Measurements from ENCODE around the gene LTN1.
A peak's percentile ranks its signal among the peaks of the same experiment; 100 is the strongest.
"Not testable (repeated sequence)": the region's sequence is repeated elsewhere in the genome, so short reads cannot be mapped to it uniquely, and the experiment has no call there.

The LTN1 gene

GRCh38 chr21:29018540-29018939 is 25.9 kb upstream of the LTN1 start:
- H3K9me2 ChIP-seq (replicated peaks; ENCODE audit: insufficient read depth, low read length): no peaks in the 10 kb centered on the region
- TF ChIP-seq EZH2phosphoT487 (conservative IDR thresholded peaks at IDR 0.05; ENCODE audit: low read length) (no peak), CTCF (IDR thresholded peaks at IDR 0.05; ENCODE audit: insufficient read depth, low read length, poor library complexity, severe bottlenecking) (no peak)
- peak overlapping the region; percentile 94 for H2AFZ ChIP-seq (ENCODE audit: low read depth, low read length, severe bottlenecking)
- peak overlapping the region; percentile 79 for H3K27ac ChIP-seq (ENCODE audit: low read depth, low read length)
- H4K20me1 ChIP-seq (ENCODE audit: low read depth, low read length): no peaks in the 10 kb centered on the region
- H3K4me3 ChIP-seq (ENCODE audit: insufficient read depth, low read length, poor library complexity, severe bottlenecking): peak overlapping the region; percentile 94
- no peaks in the 10 kb centered on the region for H3K27me3 ChIP-seq (ENCODE audit: low read length)
- no peaks in the 10 kb centered on the region for H3K36me3 ChIP-seq (ENCODE audit: low read length)
- H3K79me2 ChIP-seq (ENCODE audit: insufficient read depth, low read length): peaks cover 32% of the 10 kb centered on the region
- H3K9me3 ChIP-seq (ENCODE audit: insufficient read depth, low read length): no peaks in the 10 kb centered on the region
- peak overlapping the region; percentile 100 for H3K9ac ChIP-seq (ENCODE audit: low read length)
- H3F3A ChIP-seq (ENCODE audit: insufficient read depth): peaks cover 24% of the 10 kb centered on the region
- peak overlapping the region; percentile 94 for H3K4me2 ChIP-seq (ENCODE audit: low read depth, low read length, poor library complexity, severe bottlenecking)

GRCh38 chr21:29017639-29018237 is 25.1 kb upstream of the LTN1 start:
- Histone ChIP-seq H2AFZ (ENCODE audit: low read depth, low read length, severe bottlenecking) (peak overlapping the region; percentile 8), H3K4me3 (ENCODE audit: insufficient read depth, low read length, poor library complexity, severe bottlenecking) (peak overlapping the region; percentile 94)
- TF ChIP-seq EZH2phosphoT487 (conservative IDR thresholded peaks at IDR 0.05; ENCODE audit: low read length) (no peak), CTCF (IDR thresholded peaks at IDR 0.05; ENCODE audit: insufficient read depth, low read length, poor library complexity, severe bottlenecking) (no peak)

DNA sequence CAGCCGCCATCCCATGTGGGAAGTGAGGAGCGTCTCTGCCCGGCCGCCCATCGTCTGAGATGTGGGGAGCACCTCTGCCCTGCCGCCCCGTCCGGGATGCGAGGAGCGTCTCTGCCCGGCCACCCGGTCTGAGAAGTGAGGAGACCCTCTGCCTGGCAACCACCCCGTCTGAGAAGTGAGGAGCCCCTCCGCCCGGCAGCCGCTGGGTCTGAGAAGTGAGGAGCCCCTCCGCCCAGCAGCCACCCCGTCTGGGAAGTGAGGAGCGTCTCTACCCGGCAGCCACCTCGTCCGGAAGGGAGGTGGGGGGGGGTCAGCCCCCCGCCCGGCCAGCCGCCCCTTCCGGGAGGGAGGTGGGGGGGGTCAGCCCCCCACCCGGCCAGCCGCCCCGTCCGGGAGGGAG is 18.6 kb upstream of the LTN1 start:
- H3K36me3 ChIP-seq (ENCODE audit: low read length); H3K4me2 ChIP-seq (ENCODE audit: low read depth, low read length, poor library complexity, severe bottlenecking); H3K27me3 ChIP-seq (ENCODE audit: low read length); H3K27ac ChIP-seq (ENCODE audit: low read depth, low read length); H3K9me3 ChIP-seq (ENCODE audit: insufficient read depth, low read length); H3K4me3 ChIP-seq (ENCODE audit: insufficient read depth, low read length, poor library complexity, severe bottlenecking); H3K9ac ChIP-seq (ENCODE audit: low read length); H3K9me2 ChIP-seq (replicated peaks; ENCODE audit: insufficient read depth, low read length); H3K79me2 ChIP-seq (ENCODE audit: insufficient read depth, low read length); H4K20me1 ChIP-seq (ENCODE audit: low read depth, low read length); H3F3A ChIP-seq (ENCODE audit: insufficient read depth); H2AFZ ChIP-seq (ENCODE audit: low read depth, low read length, severe bottlenecking): not testable (repeated sequence)

More at GRCh38 chr21:29017639-29018237, 25.1 kb upstream of the LTN1 start:
- peak overlapping the region; percentile 94 for H3K4me2 ChIP-seq (ENCODE audit: low read depth, low read length, poor library complexity, severe bottlenecking)
- H3K36me3 ChIP-seq (ENCODE audit: low read length): no peaks in the 10 kb centered on the region
- peak overlapping the region; percentile 79 for H3K27ac ChIP-seq (ENCODE audit: low read depth, low read length)
- H3K79me2 ChIP-seq (ENCODE audit: insufficient read depth, low read length): peaks cover 32% of the 10 kb centered on the region
- H4K20me1 ChIP-seq (ENCODE audit: low read depth, low read length): no peaks in the 10 kb centered on the region
- peaks cover 24% of the 10 kb centered on the region for H3F3A ChIP-seq (ENCODE audit: insufficient read depth)
- no peaks in the 10 kb centered on the region for H3K9me2 ChIP-seq (replicated peaks; ENCODE audit: insufficient read depth, low read length)
- no peaks in the 10 kb centered on the region for H3K27me3 ChIP-seq (ENCODE audit: low read length)
- H3K9me3 ChIP-seq (ENCODE audit: insufficient read depth, low read length): no peaks in the 10 kb centered on the region
- peak overlapping the region; percentile 100 for H3K9ac ChIP-seq (ENCODE audit: low read length)

DNA sequence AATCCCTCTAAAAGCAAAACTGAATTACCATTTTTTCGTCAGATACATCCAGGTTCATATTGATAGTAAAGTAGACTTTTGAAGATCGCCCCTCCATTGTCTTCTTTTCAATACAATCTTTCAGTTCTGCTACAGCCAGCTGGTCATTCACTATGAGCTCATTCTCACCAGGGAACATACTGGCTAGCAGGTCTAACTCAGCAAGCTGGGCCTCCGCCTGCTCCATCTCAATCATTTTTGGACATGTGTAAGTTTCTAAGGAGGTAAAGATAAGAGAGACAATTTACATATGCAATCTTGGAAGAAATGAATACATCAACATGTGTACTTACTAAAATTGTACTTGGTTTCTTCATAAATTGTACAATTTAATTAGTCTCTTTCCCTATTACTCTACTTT is 15.7 kb upstream of the LTN1 start:
- peaks cover 17% of the 10 kb centered on the region for H3F3A ChIP-seq (ENCODE audit: insufficient read depth)
- no peak overlapping the region for H3K4me3 ChIP-seq (ENCODE audit: insufficient read depth, low read length, poor library complexity, severe bottlenecking)
- no peak overlapping the region for H3K9ac ChIP-seq (ENCODE audit: low read length)
- H3K36me3 ChIP-seq (ENCODE audit: low read length): no peaks in the 10 kb centered on the region
- no peak overlapping the region for H2AFZ ChIP-seq (ENCODE audit: low read depth, low read length, severe bottlenecking)
- no peaks in the 10 kb centered on the region for H3K27me3 ChIP-seq (ENCODE audit: low read length)
- no peaks in the 10 kb centered on the region; the same call in 1 of the 2 replicates for H3K79me2 ChIP-seq (ENCODE audit: insufficient read depth, low read length)
- TF ChIP-seq EZH2phosphoT487 (conservative IDR thresholded peaks at IDR 0.05; ENCODE audit: low read length) (no peak), CTCF (IDR thresholded peaks at IDR 0.05; ENCODE audit: insufficient read depth, low read length, poor library complexity, severe bottlenecking) (no peak)
- H3K4me2 ChIP-seq (ENCODE audit: low read depth, low read length, poor library complexity, severe bottlenecking): no peak overlapping the region
- no peaks in the 10 kb centered on the region for H3K9me3 ChIP-seq (ENCODE audit: insufficient read depth, low read length)
- no peak overlapping the region for H3K27ac ChIP-seq (ENCODE audit: low read depth, low read length)
- H4K20me1 ChIP-seq (ENCODE audit: low read depth, low read length): no peaks in the 10 kb centered on the region
- H3K9me2 ChIP-seq (replicated peaks; ENCODE audit: insufficient read depth, low read length): no peaks in the 10 kb centered on the region

Data from SU-DHL-6 (cell line).